GM21717 (cell line): Measurements from ENCODE around the gene DUSP5.

Experiments
- ATAC-seq: cut with Tn5 transposase; IDR thresholded peaks from one replicate; pipeline ENCODE4 v1.9.1; 2021; ENCODE audit warnings: mild to moderate bottlenecking, moderate library complexity; ENCODE audit not compliant: unreplicated experiment

The DUSP5 gene

DNA sequence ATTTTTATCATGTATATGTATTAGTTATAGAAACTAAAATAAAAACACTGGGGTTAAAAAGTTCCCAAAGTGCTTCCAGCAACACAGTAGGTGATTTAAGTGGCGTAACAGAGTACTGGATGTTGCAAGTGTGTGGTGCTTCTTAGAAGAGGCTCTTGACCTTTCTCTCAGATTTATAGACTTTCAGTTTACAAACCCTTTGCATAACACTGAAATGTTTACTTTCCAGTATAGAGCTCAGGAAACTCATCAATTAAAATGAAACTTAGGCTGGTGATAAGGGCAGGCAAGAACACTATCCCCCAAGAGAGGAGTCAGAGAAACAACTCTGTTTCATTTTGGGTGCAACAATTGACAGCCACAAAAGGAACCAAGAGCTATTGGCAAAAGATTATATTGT, 42.3 kb downstream of the DUSP5 start:
- no peak for ATAC-seq

DNA sequence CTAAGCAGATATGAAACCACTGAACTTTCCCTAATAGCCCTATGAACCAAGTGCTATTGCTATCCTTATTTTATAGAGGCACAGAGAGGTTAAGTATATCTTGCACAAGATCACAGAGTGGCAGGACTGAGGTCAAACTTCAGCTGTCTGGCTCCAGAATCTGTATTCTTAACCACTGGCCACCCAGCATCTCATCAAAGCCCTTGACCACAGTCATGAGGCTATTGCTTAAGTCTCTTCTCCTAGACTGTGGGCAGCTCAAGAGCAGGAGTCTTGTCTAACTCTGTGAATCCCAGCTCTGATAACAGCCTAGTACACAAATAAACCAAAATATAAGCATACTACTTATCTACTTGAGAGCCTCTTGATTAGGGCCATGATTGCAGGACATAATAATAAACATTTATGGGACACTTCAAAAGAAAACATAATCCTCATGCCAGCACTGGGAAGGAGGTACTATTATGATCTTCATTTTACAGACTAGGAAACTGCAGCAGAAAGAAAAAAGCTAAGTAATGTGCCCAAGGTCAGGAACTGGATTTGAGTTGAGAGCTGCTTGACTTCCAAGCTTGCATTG, 47.3 kb downstream of the DUSP5 start:
- ATAC-seq, result no peak

DNA sequence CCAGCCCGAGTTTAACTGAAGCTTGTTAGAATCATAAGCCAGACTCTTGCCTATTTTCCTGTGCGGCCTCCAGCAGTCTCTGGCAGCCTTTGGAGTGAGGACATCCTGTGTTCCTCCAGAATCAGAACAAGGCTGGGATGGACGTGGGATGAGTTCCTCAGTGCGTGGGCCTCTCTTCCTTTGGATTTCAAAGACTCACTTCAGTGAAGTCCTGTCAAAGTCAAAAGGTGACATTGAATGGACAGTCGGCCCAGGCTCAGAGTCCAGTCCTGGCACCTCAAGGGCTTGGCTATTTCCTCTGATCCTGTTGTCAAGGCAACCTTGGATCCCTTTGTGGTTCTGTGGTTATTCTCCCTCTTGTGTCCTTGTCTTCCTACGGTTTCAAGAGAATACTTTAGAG, 48.4 kb downstream of the DUSP5 start:
- no peak for ATAC-seq

- no peak for ATAC-seq
These were observed 48.9 kb downstream of the DUSP5 start for GRCh38 chr10:110546499-110547110.

DNA sequence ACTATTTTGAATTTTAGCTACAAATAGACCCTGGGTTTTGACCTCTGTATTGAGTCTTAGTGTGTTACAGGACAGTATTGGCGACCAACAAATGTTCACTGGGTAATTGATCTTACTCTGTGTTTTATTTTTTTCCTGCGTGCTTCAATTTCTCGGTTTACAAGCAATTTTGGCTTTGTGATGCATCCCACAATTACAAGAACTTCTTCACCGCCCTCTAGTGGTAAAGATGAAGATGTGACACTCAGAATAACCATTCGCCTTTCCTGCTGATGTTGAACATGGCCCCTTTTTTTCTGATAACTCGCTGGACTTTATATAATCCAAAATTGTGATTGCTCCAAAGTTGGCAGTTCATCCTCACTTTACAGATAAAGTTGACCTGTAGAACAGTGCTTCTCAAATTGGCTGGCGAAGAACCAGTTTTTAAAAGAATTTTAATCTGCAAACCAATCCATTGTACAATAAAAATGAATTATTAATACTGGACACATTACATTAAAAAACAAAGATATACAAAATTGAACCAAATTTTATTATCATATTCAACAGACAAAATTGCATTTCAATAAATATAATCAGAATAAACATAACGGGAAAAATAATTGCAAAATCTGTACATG, 49.5 kb downstream of the DUSP5 start:
- no peak for ATAC-seq

DNA sequence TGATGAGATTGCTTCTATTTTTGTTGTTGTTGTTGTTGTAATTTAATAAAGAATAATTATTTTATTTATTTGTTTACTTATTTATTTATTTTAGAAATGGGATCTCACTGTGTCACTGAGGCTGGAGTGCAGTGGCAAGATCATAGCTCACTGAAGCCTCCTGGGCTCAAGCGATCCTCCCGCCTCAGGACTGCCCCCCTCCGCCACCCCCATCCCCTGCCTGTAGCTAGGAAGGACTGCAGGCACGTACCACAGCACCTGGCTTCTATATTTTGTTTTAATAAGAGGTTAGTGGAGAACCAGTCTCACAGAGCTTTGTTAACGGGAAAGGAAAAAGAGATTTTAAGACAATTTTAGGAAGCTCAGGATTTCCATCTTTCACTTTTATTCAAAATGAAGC, 50.3 kb downstream of the DUSP5 start:
- ATAC-seq, result no peak

DNA sequence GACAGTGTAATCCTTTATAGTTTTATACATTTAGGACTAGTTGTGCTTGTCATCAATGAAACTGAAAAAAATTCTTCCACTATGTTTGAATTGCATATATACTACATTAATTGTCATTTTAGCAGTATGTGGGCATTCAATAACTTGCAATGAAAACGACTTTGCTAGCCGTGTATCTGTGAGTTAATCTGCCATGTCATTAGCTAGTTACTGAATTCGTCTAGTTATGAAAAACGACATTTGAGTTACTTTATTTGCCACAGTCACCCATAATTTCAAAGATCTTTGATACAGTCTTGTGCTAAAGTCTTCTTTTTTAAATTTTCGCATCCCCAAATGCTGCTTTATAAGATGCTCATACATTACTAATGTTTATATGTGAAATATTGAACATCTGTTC, 51.5 kb downstream of the DUSP5 start:
- no peak for ATAC-seq

DNA sequence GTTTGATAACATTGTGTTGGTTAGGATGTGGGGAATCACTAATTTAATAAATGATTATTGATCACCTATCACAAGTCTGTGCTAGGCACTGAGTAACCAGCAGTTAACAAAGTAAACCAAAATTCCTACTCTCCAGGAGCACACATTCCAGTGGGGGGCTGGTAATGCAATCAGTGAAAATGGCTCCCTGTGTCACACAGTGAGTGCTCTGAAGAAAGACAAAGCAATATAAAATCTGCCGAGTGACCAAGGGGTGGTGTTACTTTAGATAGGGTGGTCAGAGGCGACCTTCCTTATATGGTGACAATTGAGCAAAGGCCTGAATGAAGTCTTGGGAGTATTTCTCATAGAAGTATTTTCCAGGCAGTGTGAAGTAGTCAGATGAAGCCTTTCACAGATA, 56.2 kb downstream of the DUSP5 start:
- ATAC-seq, result no peak

GRCh38 chr10:110556296-110556695, 58.6 kb downstream of the DUSP5 start:
- ATAC-seq, result no peak

GRCh38 chr10:110556969-110557601, 59.4 kb downstream of the DUSP5 start:
- peak; percentile 80 for ATAC-seq

DNA sequence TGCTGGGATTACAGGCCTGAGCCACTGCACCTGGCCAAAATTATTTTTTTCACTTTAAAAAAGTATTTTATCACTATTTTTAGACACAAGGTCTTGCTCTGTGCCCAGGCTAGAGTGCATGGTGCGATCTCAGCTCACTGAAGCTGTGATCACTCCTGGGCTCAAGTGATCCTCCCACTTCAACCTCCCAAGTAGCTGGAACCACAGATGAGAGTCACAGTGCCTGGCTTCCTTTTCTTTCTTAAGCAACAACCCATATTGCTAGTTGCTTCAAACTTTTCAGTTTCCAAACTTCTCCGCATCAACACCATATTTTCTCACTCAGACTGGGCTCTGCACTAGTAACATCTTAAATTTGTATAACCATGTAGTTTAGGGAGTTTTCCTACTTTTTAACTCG, 60.3 kb downstream of the DUSP5 start:
- no peak for ATAC-seq

- ATAC-seq, result no peak
These were observed 62.3 kb downstream of the DUSP5 start for GRCh38 chr10:110560012-110560411.
